Ovary (tissue), 9 donors: ENCODE results near the gene FIZ1. TPM values are rescaled to one million over a fixed set of nuclear protein-coding genes. Genes with fewer than 3 reads are reported as not detected.
A peak's percentile ranks its signal among the peaks of the same experiment; 100 is the strongest.
"Not testable (repeated sequence)": the region's sequence is repeated elsewhere in the genome, so short reads cannot be mapped to it uniquely, and the experiment has no call there.

Experiments used
- DNase-seq, 5 donors: peaks; one replicate each; pipeline ENCODE4 v3.0.0-alpha.2; 2019 to 2020
- H3K27ac ChIP-seq, 2 donors: fragments of 200-600 bp; one replicate each; pipeline versions ENCODE4 v1.5.1 to v1.8.0; 2019 to 2022
- H3K27me3 ChIP-seq: fragments of 200-600 bp; one replicate; pipeline ENCODE4 v1.8.0; 2022
- H3K36me3 ChIP-seq: fragments of 200-600 bp; sonication (generic); one replicate; pipeline ENCODE4 v1.5.1; 2019
- H3K4me1 ChIP-seq: one replicate; pipeline ENCODE4 v1.8.1; 2013; ENCODE audit warnings: mild to moderate bottlenecking, moderate library complexity; ENCODE audit not compliant: insufficient read depth
- H3K4me3 ChIP-seq: fragments of 200-600 bp; sonication (generic); one replicate; pipeline ENCODE4 v1.5.1; 2017
- H3K9me3 ChIP-seq, 2 donors: fragments of 200-600 bp in 1 of 2; sonication (generic) in 1 of 2; one replicate each; pipeline versions ENCODE4 v1.5.1 to v1.8.1; 2013 to 2019; ENCODE audit warnings: mild to moderate bottlenecking in 1 of 2, moderate library complexity in 1 of 2
- CTCF ChIP-seq, 3 donors: fragments of 450-650 bp in 2 of 3; fragments of 200-600 bp in 1 of 3; IDR thresholded peaks; one replicate each; pipeline versions ENCODE4 v1.5.1 to v1.8.0; 2016 to 2022; ENCODE audit warnings: antibody characterized with exemption in 3 of 3, mild to moderate bottlenecking in 1 of 3
- EP300 ChIP-seq: sonication (generic); formaldehyde crosslinking; IDR thresholded peaks from one replicate; pipeline ENCODE4 v1.6.1; 2017; ENCODE audit warnings: antibody characterized with exemption
- POLR2A ChIP-seq: fragments of 450-650 bp; IDR thresholded peaks from one replicate; pipeline ENCODE4 v1.6.1; 2017; ENCODE audit warnings: antibody characterized with exemption, mild to moderate bottlenecking, moderate library complexity
- WGBS, 3 donors: extraction: QIAGEN DNeasy Blood & Tissue Kit in 1 of 3; methylation state at CpG; one replicate each; pipeline versions ENCODE4 v1.1.5 to v1.1.7; 2013 to 2017; 5-methylcytosine and 5-hydroxymethylcytosine counted together
- intact Hi-C, 4 donors: fragments of 100-400 bp; cut with DNase I; formaldehyde crosslinking; loops; one replicate each; pipeline versions ENCODE4 v1.11.0 to v1.15.1; 2022 to 2023
- polyA plus RNA-seq, 2 donors: library from polyadenylated mRNA; stranded (reverse); fragments of 200-250 nt in 1 of 2; fragments of 350-450 nt in 1 of 2; fragmentation: Illumina TruSeq in 1 of 2; extraction: RNeasy Lipid Tissue Mini Kit (QIAGEN cat#74804) in 1 of 2; gene quantifications; one replicate each; pipeline ENCODE4 v1.2.3, GENCODE V29; 2013 to 2014
- total RNA-seq, 7 donors: library from RNA; depleted of rRNA in 2 of 7; stranded (reverse); fragments of >200 nt in 2 of 7; fragmentation: NEBNext Ultra II Directional in 3 of 7; extraction: Animal tissue kit (Norgen Biotek cat#: 25700) in 3 of 7; gene quantifications; one replicate each; pipeline versions ENCODE4 v1.1.0 to v1.2.4, GENCODE V29; 2016 to 2023
- donor health status: DM: no; HTN: no; CAD: no; lungs with moderate emphysema.
- donor health status: DM: no; HTN: no; CAD: no.
- donor health status: Bipolar disorder and iron deficiency.
- donor health status: DM: yes; HTN: yes; CAD: no.
- donor health status: DM: no; HTN: no; CAD: no.
- donor health status: DM: yes; HTN: yes; CAD: no.

FIZ1 gene
- total and polyA plus RNA-seq, 9 donors = 3.6 to 22.7 (median 13.4) TPM

- WGBS, 3 donors = 75 to 88% (median 79%) methylated on average over 11 of the region's 11 CpGs
- H3K27ac ChIP-seq = no peak overlapping the region
- H3K27me3 ChIP-seq = no peaks in the 10 kb centered on the region
- peaks cover 10% of the 10 kb centered on the region for H3K4me1 ChIP-seq
- DNase-seq = no peak
- H3K36me3 ChIP-seq = no peaks in the 10 kb centered on the region
- intact Hi-C loops = no loop called here
- H3K4me3 ChIP-seq = no peak overlapping the region
- no peaks in the 10 kb centered on the region for H3K9me3 ChIP-seq
- TF ChIP-seq EP300 = no peak
These were observed 14.4 kb downstream of the FIZ1 start for GRCh38 chr19:55584871-55585270.

GRCh38 chr19:55583897-55584296 lies 15.4 kb downstream of the FIZ1 start:
- H3K9me3 ChIP-seq, H3K27ac ChIP-seq, intact Hi-C loops, H3K27me3 ChIP-seq, DNase-seq, H3K36me3 ChIP-seq, H3K4me3 ChIP-seq: not testable (repeated sequence)
- 63 to 72% (median 71%) methylated on average over 8 of the region's 8 CpGs for WGBS, 3 donors
- H3K4me1 ChIP-seq = peaks cover 13% of the 10 kb centered on the region

GRCh38 chr19:55582284-55582683 lies 17.0 kb downstream of the FIZ1 start:
- DNase-seq, H3K4me3 ChIP-seq, H3K27me3 ChIP-seq, H3K9me3 ChIP-seq, intact Hi-C loops, H3K36me3 ChIP-seq: not testable (repeated sequence)
- peak overlapping the region in 1 of 2 donors; percentile 11 for H3K27ac ChIP-seq
- WGBS, 3 donors = 32 to 40% (median 34%) methylated on average over 4 of the region's 4 CpGs
- peaks cover 11% of the 10 kb centered on the region for H3K4me1 ChIP-seq

- intact Hi-C loops = no loop called here
These were observed 17.5 kb downstream of the FIZ1 start for GRCh38 chr19:55581823-55582223.

GRCh38 chr19:55581145-55581822 lies 18.0 kb downstream of the FIZ1 start:
- no peaks in the 10 kb centered on the region for H3K27me3 ChIP-seq
- no peaks in the 10 kb centered on the region for H3K36me3 ChIP-seq
- 14 to 23% (median 20%) methylated on average over 12 of the region's 12 CpGs for WGBS, 3 donors
- intact Hi-C loops = no loop called here
- H3K9me3 ChIP-seq = no peaks in the 10 kb centered on the region
- H3K27ac ChIP-seq = peak overlapping the region; percentile 88 to 96
- no peak for TF ChIP-seq CTCF (IDR thresholded peaks at IDR 0.05)
- no peak for TF ChIP-seq EP300
- TF ChIP-seq POLR2A = no peak
- H3K4me1 ChIP-seq = peaks cover 9% of the 10 kb centered on the region
- peak overlapping the region; percentile 68 for H3K4me3 ChIP-seq
- DNase-seq = no peak

More at GRCh38 chr19:55581823-55582223, 17.5 kb downstream of the FIZ1 start:
- H3K9me3 ChIP-seq = no peaks in the 10 kb centered on the region
- TF ChIP-seq POLR2A (no peak), CTCF (IDR thresholded peaks at IDR 0.05) (no peak), EP300 (no peak)
- H3K27ac ChIP-seq = no peak overlapping the region
- no peaks in the 10 kb centered on the region for H3K27me3 ChIP-seq
- H3K36me3 ChIP-seq = no peaks in the 10 kb centered on the region
- peaks cover 11% of the 10 kb centered on the region for H3K4me1 ChIP-seq
- DNase-seq = no peak
- H3K4me3 ChIP-seq = no peak overlapping the region
- 0 to 5% (median 4%) methylated on average over 6 of the region's 6 CpGs for WGBS, 3 donors

- 1 to 2% (median 1%) methylated on average over 17 to 24 of the region's 24 CpGs for WGBS, 3 donors
- TF ChIP-seq CTCF (IDR thresholded peaks at IDR 0.05) (no peak), POLR2A (peak; percentile 22)
- peak within 1 kb of the TSS; percentile 68 for H3K4me3 ChIP-seq
- no peaks in the 10 kb centered on the region for H3K9me3 ChIP-seq
- peaks cover 9% of the 10 kb centered on the region for H3K4me1 ChIP-seq
- H3K36me3 ChIP-seq = no peaks in the 10 kb centered on the region
- H3K27me3 ChIP-seq = no peaks in the 10 kb centered on the region
- DNase-seq = peak; percentile 85 to 92 (median 91)
- H3K27ac ChIP-seq = peak within 1 kb of the TSS; percentile 88 to 96
- intact Hi-C loops = no loop called here
These were observed 18.6 kb downstream of the FIZ1 start, which contains the start of gene ZNF579 for GRCh38 chr19:55580628-55581144. Gene ZNF579 (minus strand): TSS chr19:55580848. CDS start chr19:55579639, 1,209 bp downstream.
